GM19025 (cell line): ENCODE results near the gene STRBP.
A peak's percentile ranks its signal among the peaks of the same experiment; 100 is the strongest.
"Not testable (repeated sequence)": the region's sequence is repeated elsewhere in the genome, so short reads cannot be mapped to it uniquely, and the experiment has no call there.

Experiments
- ATAC-seq: cut with Tn5 transposase; IDR thresholded peaks from one replicate; pipeline ENCODE4 v1.9.1; 2021; ENCODE audit warnings: mild to moderate bottlenecking, low read depth, moderate library complexity; ENCODE audit not compliant: unreplicated experiment

STRBP gene

DNA sequence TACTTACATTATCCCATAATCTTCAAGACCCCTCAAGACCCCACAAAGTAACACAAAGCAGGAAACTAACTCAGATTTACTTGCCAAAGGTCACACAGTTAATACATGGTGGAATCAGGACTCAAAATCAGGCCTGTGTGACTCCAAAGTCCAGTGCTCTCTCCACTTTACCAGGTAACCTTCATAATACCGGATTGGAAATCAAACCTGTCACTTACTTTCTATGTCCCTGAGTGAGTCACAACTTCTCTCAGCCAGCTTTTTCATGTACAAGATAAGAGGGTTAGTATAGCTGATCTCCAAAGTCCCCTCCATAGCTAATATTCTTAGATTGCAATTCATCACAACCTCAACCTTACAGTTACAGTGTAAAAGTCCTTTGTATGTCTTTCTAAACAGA is 17.1 kb downstream of the STRBP start:
- ATAC-seq, result no peak

DNA sequence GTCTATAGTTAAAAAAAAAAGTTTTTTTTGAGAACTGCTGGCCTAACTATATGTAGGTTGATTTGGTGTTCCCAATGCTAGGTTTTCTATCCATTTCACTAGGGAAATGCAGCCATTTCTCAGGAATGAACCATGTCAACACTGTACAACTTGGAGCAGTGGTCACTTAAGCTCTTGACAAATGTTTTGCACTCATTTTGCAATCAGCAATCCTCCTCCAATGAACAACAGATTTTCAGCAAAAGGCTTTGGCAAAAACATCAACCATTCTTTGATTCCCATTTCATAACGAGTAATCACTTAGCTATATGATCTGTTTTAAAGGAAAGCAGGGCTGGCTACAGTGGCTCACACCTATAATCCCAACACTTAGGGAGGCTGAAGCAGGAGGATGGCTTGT is 17.9 kb downstream of the STRBP start:
- no peak for ATAC-seq

DNA sequence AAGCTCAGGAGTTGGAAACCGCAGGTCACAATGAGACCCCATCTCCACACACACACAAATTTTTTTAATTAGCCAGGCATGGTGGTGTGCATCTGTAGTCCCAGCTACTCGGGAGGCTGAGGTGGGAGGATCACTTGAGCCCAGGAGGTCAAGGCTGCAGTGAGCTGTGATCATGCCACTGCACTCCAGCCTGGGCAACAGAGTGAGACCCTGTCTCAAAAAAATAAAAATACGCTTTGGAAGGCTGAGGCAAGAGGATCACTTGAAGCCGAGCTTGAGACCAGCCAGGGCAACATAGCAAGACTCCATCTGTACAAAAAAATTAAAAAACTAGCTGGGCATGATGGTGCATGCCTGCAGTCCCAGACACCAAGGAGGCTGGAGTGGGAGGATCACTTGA is 19.2 kb downstream of the STRBP start:
- not testable (repeated sequence) for ATAC-seq

DNA sequence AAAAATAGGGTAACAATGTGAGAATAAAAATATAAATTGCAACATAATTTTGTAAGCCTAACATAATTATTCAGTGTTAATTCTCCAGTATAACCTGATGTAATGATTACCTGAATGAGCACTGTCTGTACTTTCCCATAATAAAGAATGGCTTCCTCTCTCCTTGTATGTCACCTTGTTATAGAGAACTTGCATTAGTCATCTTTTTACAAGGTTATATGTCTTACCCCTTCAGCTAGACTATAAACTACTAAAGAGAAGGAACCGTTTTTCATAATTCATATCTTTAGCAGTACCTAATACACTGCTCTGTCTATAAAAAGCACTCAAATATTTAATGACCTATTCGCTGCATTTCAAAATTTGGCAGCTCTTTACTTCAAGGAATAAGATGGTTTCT is 19.8 kb downstream of the STRBP start:
- no peak for ATAC-seq

DNA sequence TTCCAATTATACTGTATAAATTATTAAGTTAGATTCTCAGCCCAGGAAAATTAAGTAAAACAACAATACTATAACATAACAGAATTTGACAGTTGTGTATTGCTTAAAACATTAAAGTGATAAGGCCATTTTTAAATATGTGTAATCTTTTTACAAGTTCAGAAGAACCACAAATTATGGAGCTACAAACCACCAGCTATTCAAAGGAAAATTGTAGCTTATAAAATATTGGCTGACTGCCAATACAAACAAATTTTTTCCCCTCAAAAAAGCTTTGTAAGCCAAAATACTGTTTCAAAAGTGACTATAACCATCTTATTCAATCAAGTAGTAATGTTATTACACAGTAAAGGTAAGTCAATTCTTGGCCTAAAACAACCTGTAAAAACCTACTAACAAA is 21.9 kb downstream of the STRBP start:
- no peak for ATAC-seq

DNA sequence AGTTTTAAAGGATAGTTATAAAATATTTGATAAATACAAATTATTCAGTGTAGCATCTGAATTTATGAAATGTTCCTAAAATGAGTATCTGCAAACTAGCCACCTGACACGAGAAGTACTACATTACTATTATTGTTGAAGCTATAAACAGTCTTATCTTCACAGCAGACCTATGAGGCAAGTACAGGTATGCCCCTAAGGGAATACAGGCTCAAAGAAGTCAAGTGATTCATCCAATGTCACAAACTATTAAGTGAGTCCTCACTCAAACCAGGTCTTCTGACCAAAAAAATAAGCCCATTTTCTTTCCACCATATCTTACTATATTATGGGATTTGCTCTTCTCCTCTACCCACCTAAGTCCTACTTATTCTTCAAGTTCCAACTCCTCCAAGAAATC is 28.7 kb downstream of the STRBP start:
- ATAC-seq, result no peak

DNA sequence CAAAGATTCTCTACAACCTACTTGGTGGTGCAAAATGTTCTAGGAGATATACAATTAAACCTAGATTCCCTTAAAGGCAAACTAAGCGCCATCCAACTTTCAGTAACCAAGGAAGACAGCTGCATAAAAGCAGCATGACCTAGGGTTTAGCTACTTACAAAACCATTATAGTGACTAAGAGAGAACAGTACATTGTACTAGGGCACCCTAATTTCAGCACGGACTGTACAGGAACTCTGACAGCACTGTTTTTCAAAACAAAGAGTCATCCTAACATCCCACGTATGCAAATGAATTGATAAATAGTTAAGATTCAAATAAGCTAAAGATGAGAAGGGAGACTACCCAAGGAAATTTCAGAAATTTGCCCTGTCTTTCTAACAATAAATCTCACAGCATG is 30.0 kb downstream of the STRBP start:
- ATAC-seq, result no peak

DNA sequence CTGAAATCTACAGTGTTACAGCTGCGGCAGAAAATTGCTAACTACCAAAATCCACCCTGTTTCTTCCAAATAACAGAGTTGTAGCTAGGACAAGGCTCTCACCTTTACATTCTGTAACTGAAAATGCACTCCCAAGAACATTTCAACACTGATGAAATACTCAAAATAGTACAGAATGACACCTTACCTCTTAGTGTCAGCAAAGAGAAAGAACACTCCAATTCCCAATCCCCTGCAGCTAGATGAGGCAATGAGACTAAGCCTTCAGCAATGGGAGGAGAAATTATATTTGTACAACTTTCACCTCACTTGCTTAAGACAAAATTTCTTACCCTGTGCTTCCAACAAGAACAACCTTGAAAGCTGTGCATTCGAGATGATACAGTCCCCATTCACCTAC is 31.2 kb downstream of the STRBP start:
- ATAC-seq, result no peak

DNA sequence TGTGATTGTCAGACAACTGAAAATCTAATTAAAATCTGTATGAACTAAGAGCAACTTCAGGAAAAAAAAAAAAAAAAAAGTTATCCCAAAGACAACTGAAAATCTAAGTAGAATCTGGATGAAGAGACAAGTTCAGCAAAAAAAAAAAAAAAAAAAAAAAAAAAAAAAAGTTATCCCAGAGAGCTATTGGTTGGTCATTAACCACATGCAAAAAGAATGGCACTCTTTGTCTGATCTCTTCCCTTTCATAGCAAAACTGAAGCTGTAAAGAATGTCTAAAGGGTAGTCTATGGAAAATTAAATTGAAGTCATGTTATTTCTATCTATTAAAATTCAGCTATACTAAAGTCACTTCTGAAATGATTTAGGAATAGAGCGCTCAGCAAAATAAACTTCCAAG is 32.9 kb downstream of the STRBP start:
- no peak for ATAC-seq

DNA sequence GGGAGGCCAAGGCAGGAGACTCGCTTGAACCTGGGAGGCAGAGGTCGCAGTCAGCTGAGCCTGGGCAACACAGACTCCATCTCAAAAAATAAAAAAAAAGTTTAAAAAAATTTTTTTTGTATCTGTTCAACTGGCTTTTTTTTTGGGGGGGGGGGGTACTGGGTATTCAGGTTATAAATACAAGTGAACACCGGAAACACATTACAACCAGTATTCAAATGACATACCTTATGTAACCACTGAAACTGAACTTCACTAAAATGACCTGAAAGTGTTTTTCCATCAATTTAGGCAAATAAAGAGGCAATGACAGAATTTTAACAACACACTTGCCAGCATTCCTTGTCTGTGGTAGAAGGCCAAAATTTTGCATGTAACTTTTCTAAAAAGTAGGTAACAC is 33.5 kb downstream of the STRBP start:
- no peak for ATAC-seq

DNA sequence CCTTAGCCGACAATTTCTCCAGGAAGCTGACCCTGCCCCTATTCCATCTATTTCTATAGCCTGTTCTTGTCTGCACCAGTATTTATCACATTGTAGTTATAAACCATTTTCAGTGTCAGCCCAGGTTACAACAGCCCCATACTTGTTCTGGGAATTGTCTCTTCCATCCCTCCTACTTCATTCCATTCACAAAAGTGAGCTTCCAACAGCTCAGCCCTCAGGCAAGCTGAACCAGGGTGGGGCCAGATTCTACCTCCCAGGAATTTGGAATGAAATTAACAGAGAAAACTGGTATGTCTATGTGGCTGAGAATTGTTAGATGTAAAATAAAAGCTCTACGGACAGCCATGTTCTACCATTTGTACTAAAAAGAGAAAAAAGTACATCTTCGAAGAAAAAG is 36.1 kb downstream of the STRBP start:
- ATAC-seq, result no peak

DNA sequence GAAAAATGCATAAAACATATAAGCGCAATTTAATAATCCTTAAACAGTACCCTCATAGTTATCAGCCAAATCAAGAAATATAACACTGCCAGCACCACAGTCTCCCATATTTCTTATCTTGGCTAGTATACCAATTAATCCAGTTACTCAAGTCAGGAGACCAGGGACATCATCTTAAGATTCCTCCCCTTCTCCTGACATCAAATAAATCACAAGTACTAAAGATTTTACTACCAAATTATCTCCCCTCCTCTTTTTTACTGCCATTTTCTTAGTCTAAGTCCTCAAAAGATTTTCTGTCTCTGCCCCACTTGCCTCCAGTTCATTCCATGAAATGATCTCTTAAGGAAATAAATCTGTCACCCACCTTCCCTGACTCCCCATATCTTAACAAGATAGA is 37.0 kb downstream of the STRBP start:
- ATAC-seq, result no peak

DNA sequence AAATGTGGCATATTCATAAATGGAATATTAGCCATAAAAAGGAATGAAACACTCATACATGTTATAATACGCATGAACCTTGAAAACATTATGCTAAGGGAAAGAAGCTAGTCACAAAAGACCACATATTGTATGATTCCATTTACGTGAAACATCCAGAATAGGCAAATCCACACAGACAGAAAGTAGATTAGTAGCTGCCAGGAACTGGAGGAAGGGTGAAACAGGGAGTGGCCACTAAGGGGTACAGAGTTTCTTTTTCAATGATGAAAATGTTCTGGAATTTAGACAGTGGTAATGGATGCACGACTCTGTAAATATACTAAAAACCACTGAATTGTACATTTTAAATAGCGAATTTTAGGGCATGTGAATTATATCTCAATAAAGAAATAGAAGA is 39.4 kb downstream of the STRBP start:
- no peak for ATAC-seq

DNA sequence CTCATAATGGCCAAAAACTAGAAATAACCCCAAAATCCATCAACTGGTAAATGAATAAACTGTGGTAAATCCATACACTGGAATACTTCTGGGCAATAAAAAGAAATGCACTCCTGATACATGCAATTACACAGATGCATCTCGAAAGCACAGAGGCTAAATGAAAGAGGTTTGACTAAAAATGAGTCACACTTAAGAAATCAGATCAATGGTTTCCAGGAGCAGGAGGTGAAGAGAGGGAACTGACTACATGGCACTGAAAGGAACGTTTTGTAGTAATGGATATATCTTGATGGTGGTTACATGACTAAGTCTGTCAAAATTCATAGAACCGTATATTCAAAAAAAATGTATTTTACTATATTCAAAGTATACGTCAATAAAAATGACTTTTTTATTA is 42.4 kb downstream of the STRBP start:
- ATAC-seq, result no peak

DNA sequence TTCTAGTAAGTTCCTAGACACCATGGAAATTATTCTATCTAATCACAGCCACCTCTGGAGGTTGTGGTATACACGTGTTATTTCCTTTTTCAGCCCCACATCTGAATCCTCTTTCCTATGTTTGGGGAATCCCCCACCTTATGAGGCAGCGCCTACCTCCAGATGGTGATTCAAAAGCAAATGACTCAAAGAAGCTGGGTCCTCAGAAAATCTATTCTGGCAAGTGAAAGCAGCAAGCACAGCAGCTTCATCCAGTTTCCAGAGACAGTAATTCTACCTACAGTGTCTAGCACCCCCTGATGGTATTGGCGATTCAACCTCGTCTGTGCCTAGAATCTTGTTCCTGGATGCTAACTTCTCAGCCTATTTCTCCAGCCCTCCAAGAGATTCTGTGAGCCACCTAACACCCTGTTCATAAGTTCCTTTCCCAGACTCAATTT is 43.0 kb downstream of the STRBP start:
- ATAC-seq, result peak; percentile 84

DNA sequence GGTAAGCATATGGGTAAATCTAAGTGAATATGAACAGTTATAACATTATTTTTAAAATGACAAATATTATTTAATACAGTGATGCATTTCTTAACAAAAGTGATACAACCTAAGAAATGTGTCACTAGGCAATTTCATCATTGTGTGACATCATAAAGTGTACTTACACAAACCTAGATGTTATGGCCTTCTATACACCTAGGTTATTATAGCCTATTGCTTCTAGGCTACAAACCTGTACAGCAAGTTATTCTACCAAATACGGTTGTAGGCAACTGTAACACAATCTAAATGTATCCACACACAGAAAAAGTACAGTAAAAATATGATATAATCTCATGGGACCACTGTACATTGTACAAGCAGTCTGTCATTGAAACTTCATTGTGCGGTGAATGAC is 48.3 kb downstream of the STRBP start:
- ATAC-seq, result no peak

DNA sequence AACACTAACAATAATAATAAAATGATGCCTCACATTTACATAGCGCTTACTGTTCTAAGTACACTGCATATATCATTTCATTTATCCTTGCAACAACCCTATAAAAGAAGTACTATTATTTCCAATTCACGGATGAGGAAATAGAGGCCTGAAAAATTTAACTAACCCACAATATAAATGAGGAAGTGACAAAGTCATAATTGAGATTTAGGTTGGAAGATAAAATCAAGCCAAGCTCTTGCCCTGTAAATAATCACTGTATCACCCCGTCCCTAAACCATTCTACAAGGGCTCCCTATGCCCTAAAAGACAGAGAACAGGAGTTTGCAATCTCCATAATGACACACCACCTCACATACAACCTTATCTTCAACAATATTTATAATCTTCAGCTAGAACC is 49.6 kb downstream of the STRBP start:
- ATAC-seq, result no peak

DNA sequence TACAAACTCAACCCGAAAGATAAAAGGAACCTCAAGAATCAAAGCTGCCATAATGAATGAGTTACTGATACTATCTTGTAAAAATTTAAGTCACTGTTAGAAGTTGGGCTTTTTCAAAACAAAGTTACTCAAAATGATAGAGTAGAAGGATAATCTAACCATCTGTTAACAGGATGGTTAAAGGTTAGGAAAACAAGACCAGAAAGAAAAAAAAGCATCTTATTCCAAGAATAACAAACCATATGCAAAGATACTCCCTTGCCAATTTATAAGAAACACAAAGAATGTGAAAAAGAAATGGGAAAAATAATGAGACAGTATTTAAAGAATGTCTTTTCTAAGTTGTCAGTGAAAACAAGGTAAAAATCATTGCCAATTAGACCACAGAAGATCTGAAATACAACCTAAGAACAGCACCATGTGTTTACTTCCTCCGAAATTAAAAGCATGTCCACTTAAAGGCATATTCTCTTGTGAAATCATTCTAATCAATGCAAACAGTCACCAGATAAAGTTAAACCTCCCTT is 51.2 kb downstream of the STRBP start:
- ATAC-seq, result no peak

DNA sequence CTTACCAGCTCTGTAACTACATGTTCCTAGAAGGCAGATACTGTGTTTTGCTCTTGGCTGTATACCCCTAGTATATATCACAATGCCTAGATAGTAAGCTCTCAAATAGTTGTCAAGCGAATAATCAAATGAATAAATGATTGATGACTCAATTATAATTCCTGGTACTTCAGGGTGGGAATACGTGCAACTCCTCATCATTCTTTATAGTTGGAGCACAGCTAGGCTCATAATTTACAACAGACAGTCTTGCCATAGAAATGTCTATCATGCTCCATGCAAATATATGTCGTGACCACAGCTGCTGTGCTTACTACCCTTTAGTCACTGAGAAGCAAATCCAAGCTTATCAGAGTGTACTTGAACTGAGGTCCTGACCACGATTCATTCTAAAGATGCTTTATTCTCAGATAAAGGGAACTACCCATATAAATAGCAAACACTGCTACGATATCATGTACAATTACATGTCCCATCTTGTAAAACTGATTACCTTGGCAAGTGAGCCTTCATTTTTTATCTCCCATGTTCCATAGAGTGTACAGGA is 52.1 kb downstream of the STRBP start:
- ATAC-seq, result no peak

DNA sequence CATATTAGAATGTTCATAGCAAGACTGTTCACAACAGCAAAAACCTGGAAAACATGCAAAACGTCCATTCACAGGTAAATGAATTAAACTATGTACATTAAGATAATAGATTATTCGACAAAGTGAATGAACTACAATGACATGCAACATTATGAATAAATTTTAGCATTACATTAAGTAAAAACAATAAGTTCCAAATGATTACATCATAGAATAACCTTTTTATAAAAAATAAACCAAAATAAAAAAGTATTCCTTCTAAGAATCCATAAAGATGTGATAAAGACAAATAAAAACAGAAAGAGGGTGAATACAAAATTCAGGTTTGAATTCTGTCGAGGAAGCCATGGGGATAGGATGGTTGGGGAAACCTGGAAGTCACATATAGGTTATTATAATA is 57.3 kb downstream of the STRBP start:
- ATAC-seq, result no peak

DNA sequence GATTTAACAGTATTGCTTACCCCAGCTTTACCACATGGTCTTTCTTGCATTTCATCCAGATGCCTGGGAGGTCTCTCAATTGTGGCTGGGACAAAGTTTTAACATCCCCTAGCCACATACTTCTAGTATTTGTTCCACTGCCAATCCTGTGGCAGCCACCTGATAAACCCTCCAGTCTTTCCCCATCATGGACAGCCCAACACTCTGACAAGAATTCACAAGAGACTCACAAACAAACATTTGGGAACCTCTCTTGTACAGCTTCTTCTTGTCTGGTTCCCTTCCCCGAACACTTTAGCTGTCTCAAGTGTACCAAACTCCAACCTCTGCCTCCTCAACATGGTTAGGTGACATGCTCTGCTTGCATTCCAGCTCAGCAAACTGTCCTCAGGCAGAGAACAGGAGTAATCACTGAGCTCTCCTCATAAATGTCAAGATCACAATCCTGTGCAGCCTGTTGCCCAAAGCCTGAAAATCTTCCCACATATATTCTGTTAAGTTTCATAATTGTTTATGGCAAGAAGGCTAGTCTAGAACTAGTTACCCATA is 59.7 kb downstream of the STRBP start:
- no peak for ATAC-seq

DNA sequence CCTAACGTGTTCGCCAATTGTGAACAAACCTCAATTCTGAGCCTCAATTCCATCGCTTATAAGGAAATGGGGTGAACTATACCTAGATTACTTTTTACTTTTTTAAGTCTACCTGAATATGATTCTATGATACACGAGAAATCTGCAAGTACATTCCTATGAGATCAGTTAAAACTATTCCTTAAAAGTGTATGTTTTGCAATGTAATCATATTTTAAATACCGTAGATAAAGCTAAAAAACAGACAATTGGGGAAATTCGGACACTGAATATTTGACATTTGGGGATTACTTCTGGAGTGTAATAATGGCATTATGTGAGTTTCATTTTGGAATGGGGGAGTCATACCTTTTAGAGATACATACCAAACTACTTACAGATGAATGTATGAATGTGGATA is 62.3 kb downstream of the STRBP start:
- no peak for ATAC-seq

DNA sequence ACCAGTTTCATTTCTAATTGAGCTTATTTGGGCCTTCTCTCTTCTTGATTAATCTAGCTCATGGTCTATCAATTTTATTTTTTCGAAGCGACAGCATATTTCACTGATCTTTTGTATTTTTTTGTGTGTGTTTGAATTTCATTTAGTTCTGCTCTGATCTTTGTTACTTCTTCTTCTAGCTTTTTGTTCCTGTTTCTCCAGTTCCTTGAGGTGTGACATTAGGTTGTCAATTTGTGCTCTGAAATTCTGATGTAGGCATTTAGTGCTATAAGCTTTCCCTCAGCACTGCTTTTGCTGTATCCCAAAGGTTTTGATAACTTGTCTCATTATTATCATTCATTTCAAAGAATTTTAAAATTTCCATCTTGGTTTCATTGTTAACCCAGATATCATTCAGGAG is 67.3 kb downstream of the STRBP start:
- ATAC-seq, result no peak
